ENCODE results near the gene SMR3A. TPM values are rescaled to one million over a fixed set of nuclear protein-coding genes. Genes with fewer than 3 reads are reported as not detected.

The SMR3A gene
- total and polyA plus RNA-seq, 2 of the 4 experiments (the other 2 are of a cell fraction) = not detected

- ChIA-PET POLR2A (ENCODE audit: unreplicated experiment) (no interaction called here), CTCF (no interaction called here)
- no peak overlapping the region for H3K18ac ChIP-seq (ENCODE audit: low read depth, low read length)
- no peak overlapping the region for H3K4ac ChIP-seq (ENCODE audit: low read depth, low read length)
- no peak overlapping the region for H3K14ac ChIP-seq (replicated peaks; ENCODE audit: low read depth, low read length)
- no peaks in the 10 kb centered on the region for H3K79me1 ChIP-seq (ENCODE audit: low read depth in 1 of 2, low read length in 2 of 2)
- no peak overlapping the region for H4K5ac ChIP-seq (ENCODE audit: low read depth, low read length)
- H3K56ac ChIP-seq (ENCODE audit: extremely low read depth, insufficient read depth, low read length) = no peak overlapping the region
- no peak overlapping the region for H2BK15ac ChIP-seq (ENCODE audit: low read depth, low read length)
- H2AK9ac ChIP-seq (replicated peaks; ENCODE audit: low read depth, low read length, poor library complexity) = no peak overlapping the region
- H3K27me3 ChIP-seq (ENCODE audit: control insufficient read depth, insufficient read depth, low read length) = no peaks in the 10 kb centered on the region
- H3K9me1 ChIP-seq (ENCODE audit: insufficient read depth, low read length) = no peaks in the 10 kb centered on the region
- in situ Hi-C loops (cut with MboI; ENCODE audit: low sequenced_read_pairs) (no loop called here), dilution Hi-C loops (cut with HindIII; ENCODE audit: low sequenced_read_pairs, unreplicated experiment) (no loop called here), intact Hi-C loops (cut with micrococcal nuclease) (no loop called here)
- ATAC-seq (ENCODE audit: low read depth) = no peak
- H3K27ac ChIP-seq (ENCODE audit: insufficient read depth, low read length) = no peak overlapping the region
- H3K9me3 ChIP-seq (ENCODE audit: control insufficient read depth, insufficient read depth, low read length) = no peaks in the 10 kb centered on the region
- H4K20me1 ChIP-seq (ENCODE audit: insufficient read depth, low read length) = no peaks in the 10 kb centered on the region
- no peak overlapping the region for H3K9ac ChIP-seq (ENCODE audit: low read depth, low read length)
- H2BK120ac ChIP-seq (ENCODE audit: low read depth, low read length) = no peak overlapping the region
- no peak overlapping the region for H3K23ac ChIP-seq (ENCODE audit: low read depth, low read length)
- no peak overlapping the region for H3K4me3 ChIP-seq (ENCODE audit: insufficient read depth, low read depth, low read length)
- TF ChIP-seq, protein P1, sequence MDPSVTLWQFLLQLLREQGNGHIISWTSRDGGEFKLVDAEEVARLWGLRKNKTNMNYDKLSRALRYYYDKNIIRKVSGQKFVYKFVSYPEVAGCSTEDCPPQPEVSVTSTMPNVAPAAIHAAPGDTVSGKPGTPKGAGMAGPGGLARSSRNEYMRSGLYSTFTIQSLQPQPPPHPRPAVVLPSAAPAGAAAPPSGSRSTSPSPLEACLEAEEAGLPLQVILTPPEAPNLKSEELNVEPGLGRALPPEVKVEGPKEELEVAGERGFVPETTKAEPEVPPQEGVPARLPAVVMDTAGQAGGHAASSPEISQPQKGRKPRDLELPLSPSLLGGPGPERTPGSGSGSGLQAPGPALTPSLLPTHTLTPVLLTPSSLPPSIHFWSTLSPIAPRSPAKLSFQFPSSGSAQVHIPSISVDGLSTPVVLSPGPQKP (IDR thresholded peaks at IDR 0.05; ENCODE audit: borderline replicate concordance, low read depth, low read length) = no peak
- TF ChIP-seq POLR2A (IDR thresholded peaks at IDR 0.05; ENCODE audit: low read depth, low read length) = no peak
- TF ChIP-seq MAFK (IDR thresholded peaks at IDR 0.05; ENCODE audit: low read depth, low read length) = no peak
- TF ChIP-seq RAD21 (IDR thresholded peaks at IDR 0.05; ENCODE audit: low read length) = no peak
- no peak for TF ChIP-seq MXI1 (IDR thresholded peaks at IDR 0.05; ENCODE audit: borderline replicate concordance, low read depth, low read length)
- TF ChIP-seq RFX5 (IDR thresholded peaks at IDR 0.05; ENCODE audit: low read depth, low read length) = no peak
- TF ChIP-seq, protein P2, sequence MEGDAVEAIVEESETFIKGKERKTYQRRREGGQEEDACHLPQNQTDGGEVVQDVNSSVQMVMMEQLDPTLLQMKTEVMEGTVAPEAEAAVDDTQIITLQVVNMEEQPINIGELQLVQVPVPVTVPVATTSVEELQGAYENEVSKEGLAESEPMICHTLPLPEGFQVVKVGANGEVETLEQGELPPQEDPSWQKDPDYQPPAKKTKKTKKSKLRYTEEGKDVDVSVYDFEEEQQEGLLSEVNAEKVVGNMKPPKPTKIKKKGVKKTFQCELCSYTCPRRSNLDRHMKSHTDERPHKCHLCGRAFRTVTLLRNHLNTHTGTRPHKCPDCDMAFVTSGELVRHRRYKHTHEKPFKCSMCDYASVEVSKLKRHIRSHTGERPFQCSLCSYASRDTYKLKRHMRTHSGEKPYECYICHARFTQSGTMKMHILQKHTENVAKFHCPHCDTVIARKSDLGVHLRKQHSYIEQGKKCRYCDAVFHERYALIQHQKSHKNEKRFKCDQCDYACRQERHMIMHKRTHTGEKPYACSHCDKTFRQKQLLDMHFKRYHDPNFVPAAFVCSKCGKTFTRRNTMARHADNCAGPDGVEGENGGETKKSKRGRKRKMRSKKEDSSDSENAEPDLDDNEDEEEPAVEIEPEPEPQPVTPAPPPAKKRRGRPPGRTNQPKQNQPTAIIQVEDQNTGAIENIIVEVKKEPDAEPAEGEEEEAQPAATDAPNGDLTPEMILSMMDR (conservative IDR thresholded peaks at IDR 0.05; ENCODE audit: low read depth, low read length) = no peak
- TF ChIP-seq MAZ (IDR thresholded peaks at IDR 0.05; ENCODE audit: borderline replicate concordance, low read depth, low read length) = no peak
- no peak for TF ChIP-seq NFE2L2 (IDR thresholded peaks at IDR 0.05; ENCODE audit: low read depth, low read length)
- no peak for TF ChIP-seq CHD1 (IDR thresholded peaks at IDR 0.05; ENCODE audit: low read depth, low read length)
- no peak overlapping the region for H4K91ac ChIP-seq (ENCODE audit: insufficient read depth, low read depth, low read length)
- H2AK5ac ChIP-seq (ENCODE audit: low read depth, low read length) = no peak overlapping the region
- BruUV-seq (replicated peaks) = no TSS peak
- DNase-seq = no peak
- H3K4me2 ChIP-seq (ENCODE audit: low read depth, low read length) = no peak overlapping the region
- no peak overlapping the region for H2AFZ ChIP-seq (replicated peaks; ENCODE audit: low read length, poor library complexity)
- H4K8ac ChIP-seq (ENCODE audit: low read depth in 2 of 2, low read length in 2 of 2) = no peak overlapping the region
- no peak overlapping the region for H2BK5ac ChIP-seq (ENCODE audit: low read depth, low read length, poor library complexity, severe bottlenecking)
- no peaks in the 10 kb centered on the region for H3K36me3 ChIP-seq (ENCODE audit: control insufficient read depth, insufficient read depth, low read length)
- no peak overlapping the region for H2BK20ac ChIP-seq (ENCODE audit: low read depth, low read length)
- no peaks in the 10 kb centered on the region for H3K4me1 ChIP-seq (ENCODE audit: control insufficient read depth, insufficient read depth, low read length)
- no CpG with 5 or more reads among the region's 2 CpGs for WGBS, 2 experiments (ENCODE audit: extremely low coverage in 2 of 2, insufficient read length in 1 of 2)
Observed at GRCh38 chr4:70326052-70326451, 34.5 kb upstream of the SMR3A start.

Data from IMR-90 (cell line).